ENCODE data around the gene FERMT2. TPM values are rescaled to one million over a fixed set of nuclear protein-coding genes. Genes with fewer than 3 reads are reported as not detected.

Gene FERMT2
- polyA plus RNA-seq, 1 experiment: 275 TPM

DNA sequence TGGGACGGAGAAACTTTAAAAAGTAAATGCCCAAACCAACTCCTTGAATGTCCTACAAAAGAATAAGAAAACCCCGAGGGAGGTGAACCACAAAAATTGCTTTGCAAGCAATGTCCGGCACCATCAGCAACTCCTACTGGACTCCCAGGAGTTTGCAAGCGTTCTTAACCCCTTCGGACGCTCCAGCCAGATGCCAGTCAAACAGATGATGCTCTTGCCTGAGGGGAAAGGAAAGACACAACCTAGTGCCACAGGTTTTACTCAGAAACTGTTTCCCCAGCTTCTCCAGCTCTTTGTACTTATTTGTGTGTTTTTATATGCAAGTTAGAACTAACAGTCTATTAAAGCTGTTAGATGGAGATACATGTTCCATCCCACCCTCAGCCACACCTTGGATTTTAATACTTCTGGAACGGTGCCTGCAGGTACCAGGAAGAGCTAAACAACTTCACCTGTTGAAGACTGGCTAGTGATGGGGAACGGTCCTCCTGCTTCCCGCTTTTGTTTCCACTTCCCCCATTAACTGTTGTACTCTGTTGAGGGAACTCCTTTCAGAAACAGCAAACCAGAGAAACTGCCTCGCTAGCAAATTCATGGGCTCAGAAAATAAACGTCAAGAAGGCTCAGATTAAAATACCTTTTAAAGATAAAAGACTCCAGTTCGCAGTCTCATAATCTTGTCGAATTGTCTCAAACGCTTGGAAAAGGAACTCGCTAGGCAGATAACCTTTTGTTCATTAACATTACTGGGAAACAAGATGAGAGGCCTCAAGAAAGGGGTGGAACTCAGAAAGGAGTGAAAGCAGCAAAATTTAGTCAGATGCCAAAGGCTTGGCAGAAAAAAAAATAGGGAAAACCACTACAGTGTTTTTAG lies 1.1 kb upstream of the FERMT2 start:
- no peaks in the 10 kb centered on the region for H3K36me3 ChIP-seq (ENCODE audit: control insufficient read depth, insufficient read depth, low read length)
- ChIA-PET POLR2A (no interaction called here), CTCF (interaction anchor here (0.6 to 2.7 kb wide), 8 partner anchors 9 to 127 kb away, joined by 4 to 14 read pairs (median 5); no protein-coding TSS in a partner anchor)
- TF ChIP-seq, protein P1, sequence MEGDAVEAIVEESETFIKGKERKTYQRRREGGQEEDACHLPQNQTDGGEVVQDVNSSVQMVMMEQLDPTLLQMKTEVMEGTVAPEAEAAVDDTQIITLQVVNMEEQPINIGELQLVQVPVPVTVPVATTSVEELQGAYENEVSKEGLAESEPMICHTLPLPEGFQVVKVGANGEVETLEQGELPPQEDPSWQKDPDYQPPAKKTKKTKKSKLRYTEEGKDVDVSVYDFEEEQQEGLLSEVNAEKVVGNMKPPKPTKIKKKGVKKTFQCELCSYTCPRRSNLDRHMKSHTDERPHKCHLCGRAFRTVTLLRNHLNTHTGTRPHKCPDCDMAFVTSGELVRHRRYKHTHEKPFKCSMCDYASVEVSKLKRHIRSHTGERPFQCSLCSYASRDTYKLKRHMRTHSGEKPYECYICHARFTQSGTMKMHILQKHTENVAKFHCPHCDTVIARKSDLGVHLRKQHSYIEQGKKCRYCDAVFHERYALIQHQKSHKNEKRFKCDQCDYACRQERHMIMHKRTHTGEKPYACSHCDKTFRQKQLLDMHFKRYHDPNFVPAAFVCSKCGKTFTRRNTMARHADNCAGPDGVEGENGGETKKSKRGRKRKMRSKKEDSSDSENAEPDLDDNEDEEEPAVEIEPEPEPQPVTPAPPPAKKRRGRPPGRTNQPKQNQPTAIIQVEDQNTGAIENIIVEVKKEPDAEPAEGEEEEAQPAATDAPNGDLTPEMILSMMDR (IDR thresholded peaks at IDR 0.05; ENCODE audit: insufficient read depth, low read depth, low read length): peak; percentile 67
- H3K27me3 ChIP-seq (ENCODE audit: control insufficient read depth, insufficient read depth, low read length): no peaks in the 10 kb centered on the region
- H3K4me3 ChIP-seq (ENCODE audit: low read depth, low read length): peak overlapping the region; percentile 84
- no peak for DNase-seq (ENCODE audit: low read depth)

DNA sequence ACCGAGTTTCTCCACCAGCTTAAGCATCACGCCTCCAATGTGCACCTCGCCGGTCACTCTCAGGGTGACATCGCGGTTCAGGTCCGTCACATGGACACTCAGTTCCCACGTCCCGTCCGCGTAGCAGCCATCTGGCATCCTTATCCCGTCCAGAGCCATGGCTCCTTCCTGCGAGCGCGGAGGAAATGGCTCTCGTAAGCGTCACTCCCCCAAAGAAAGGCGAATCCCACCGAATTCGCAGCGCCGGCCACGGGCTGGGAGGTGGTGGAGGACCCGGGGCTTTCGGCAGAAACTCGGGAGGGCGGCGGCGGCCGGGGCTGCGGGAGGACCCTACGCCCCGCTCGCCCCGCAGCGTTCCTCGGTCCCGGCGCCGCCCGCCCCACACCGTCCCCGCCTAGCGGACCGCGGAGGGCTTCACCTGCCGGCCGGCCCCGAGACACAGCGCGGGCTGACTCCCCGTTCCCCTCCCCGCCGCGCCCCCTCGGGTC lies 396 bp downstream of the FERMT2 start:
- ChIA-PET POLR2A (interaction anchor here (0.7 kb wide), 1 partner anchor 202 kb away, joined by 9 read pairs; no protein-coding TSS in a partner anchor), CTCF (interaction anchor here (0.5 to 1.9 kb wide), 3 partner anchors 62 to 104 kb away, joined by 4 to 6 read pairs (median 5); no protein-coding TSS in a partner anchor)
- peaks cover 3% of the 10 kb centered on the region for H3K36me3 ChIP-seq (ENCODE audit: control insufficient read depth, insufficient read depth, low read length)
- no peak for DNase-seq (ENCODE audit: low read depth)
- peak overlapping the region; percentile 85 for H3K4me3 ChIP-seq (ENCODE audit: low read depth, low read length)
- TF ChIP-seq, protein P1 (IDR thresholded peaks at IDR 0.05; ENCODE audit: insufficient read depth, low read depth, low read length): no peak
- H3K27me3 ChIP-seq (ENCODE audit: control insufficient read depth, insufficient read depth, low read length): no peaks in the 10 kb centered on the region

- H3K27me3 ChIP-seq (ENCODE audit: control insufficient read depth, insufficient read depth, low read length): no peaks in the 10 kb centered on the region
- H3K36me3 ChIP-seq (ENCODE audit: control insufficient read depth, insufficient read depth, low read length): peaks cover 4% of the 10 kb centered on the region
- ChIA-PET POLR2A (interaction anchor here (0.7 kb wide), 1 partner anchor 203 kb away, joined by 9 read pairs; no protein-coding TSS in a partner anchor), CTCF (interaction anchor here (0.5 to 1.7 kb wide), 5 partner anchors 12 to 110 kb away, joined by 3 to 5 read pairs (median 4); no protein-coding TSS in a partner anchor)
- TF ChIP-seq, protein P1 (IDR thresholded peaks at IDR 0.05; ENCODE audit: insufficient read depth, low read depth, low read length): no peak
- H3K4me3 ChIP-seq (ENCODE audit: low read depth, low read length): peak overlapping the region; percentile 85
- DNase-seq (ENCODE audit: low read depth): no peak
These were observed 990 bp downstream of the FERMT2 start for GRCh38 chr14:52949711-52950409.

DNA sequence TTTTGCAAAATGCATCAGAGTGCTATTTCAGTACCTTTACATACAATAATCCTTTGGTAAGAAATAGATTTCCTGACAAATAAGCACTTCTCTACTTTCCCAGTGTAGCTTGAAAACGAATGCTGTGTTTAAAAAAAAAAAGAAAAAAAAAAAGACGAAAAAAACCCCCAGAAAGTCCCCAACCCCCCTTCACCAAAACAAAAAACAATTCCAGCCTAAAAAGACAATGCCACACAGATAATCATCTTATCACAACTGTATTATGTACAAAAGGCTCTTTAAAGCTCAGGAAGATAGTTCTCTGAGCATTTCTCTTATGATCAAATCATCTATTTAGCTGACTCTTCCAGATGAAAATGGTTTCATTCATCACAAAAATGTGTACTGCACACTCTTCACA lies 1.6 kb downstream of the FERMT2 start:
- peaks cover 5% of the 10 kb centered on the region for H3K36me3 ChIP-seq (ENCODE audit: control insufficient read depth, insufficient read depth, low read length)
- TF ChIP-seq, protein P1 (IDR thresholded peaks at IDR 0.05; ENCODE audit: insufficient read depth, low read depth, low read length): no peak
- ChIA-PET CTCF (interaction anchor here (0.6 to 1.4 kb wide), 4 partner anchors 11 to 109 kb away, joined by 3 to 5 read pairs (median 4); no protein-coding TSS in a partner anchor), POLR2A (interaction anchor here (0.6 to 0.9 kb wide), 4 partner anchors 78 to 1004 kb away, joined by 6 to 15 read pairs (median 8); no protein-coding TSS in a partner anchor)
- no peak for DNase-seq (ENCODE audit: low read depth)
- no peaks in the 10 kb centered on the region for H3K27me3 ChIP-seq (ENCODE audit: control insufficient read depth, insufficient read depth, low read length)
- peak overlapping the region; percentile 85 for H3K4me3 ChIP-seq (ENCODE audit: low read depth, low read length)
